Mesenchymal stem cell (in vitro differentiated cells and primary cell): ENCODE measurements around the gene SLC9A3.

ENCODE experiments used
- DNase-seq: peaks from one replicate; pipeline ENCODE4 v3.0.0-alpha.2; 2013
- H2AFZ ChIP-seq: one replicate; pipeline ENCODE4 v1.6.1; 2013; ENCODE audit warnings: low read depth, mild to moderate bottlenecking, control low read depth, inconsistent platforms, low read length, moderate library complexity
- H2AK5ac ChIP-seq: 2 replicates; pipeline ENCODE4 v1.6.1; 2013; ENCODE audit warnings: low read length, moderate library complexity, mild to moderate bottlenecking, inconsistent platforms; ENCODE audit not compliant: severe bottlenecking
- H2BK120ac ChIP-seq: one replicate; pipeline ENCODE4 v1.6.1; 2013; ENCODE audit warnings: low read depth, mild to moderate bottlenecking, inconsistent platforms, low read length, moderate library complexity
- H2BK12ac ChIP-seq, 2 experiments: one replicate each; pipeline ENCODE4 v1.6.1; 2013; ENCODE audit warnings: inconsistent platforms in 2 of 2, low read length in 2 of 2, mild to moderate bottlenecking in 2 of 2, moderate library complexity in 2 of 2, control low read depth in 1 of 2
- H2BK15ac ChIP-seq: one replicate; pipeline ENCODE4 v1.6.1; 2013; ENCODE audit warnings: mild to moderate bottlenecking, low read depth, inconsistent platforms; ENCODE audit not compliant: poor library complexity, severe bottlenecking
- H2BK5ac ChIP-seq: 2 replicates; pipeline ENCODE4 v1.6.1; 2013; ENCODE audit warnings: low read depth, mild to moderate bottlenecking, low read length, control low read depth, inconsistent platforms; ENCODE audit not compliant: poor library complexity, severe bottlenecking
- H3K14ac ChIP-seq, 2 experiments: one replicate each; pipeline ENCODE4 v1.6.1; 2013; ENCODE audit warnings: inconsistent platforms in 2 of 2, low read length in 2 of 2, control low read depth in 1 of 2, mild to moderate bottlenecking in 1 of 2, moderate library complexity in 1 of 2
- H3K18ac ChIP-seq, 2 experiments: one replicate each; pipeline ENCODE4 v1.6.1; 2013; ENCODE audit warnings: inconsistent platforms in 2 of 2, low read length in 2 of 2, control low read depth in 1 of 2, low read depth in 1 of 2, mild to moderate bottlenecking in 1 of 2
- H3K23ac ChIP-seq, 2 experiments: one replicate each; pipeline ENCODE4 v1.6.1; 2013; ENCODE audit warnings: inconsistent platforms in 2 of 2, low read length in 2 of 2, mild to moderate bottlenecking in 2 of 2, moderate library complexity in 2 of 2, control low read depth in 1 of 2
- H3K27ac ChIP-seq: 2 replicates; pipeline ENCODE4 v1.5.1; 2013; ENCODE audit warnings: mild to moderate bottlenecking, moderate library complexity, low read length, control low read depth, inconsistent platforms; ENCODE audit not compliant: poor library complexity, severe bottlenecking
- H3K27me3 ChIP-seq, 2 experiments: 2 replicates each; pipeline versions ENCODE4 v1.6.1 to v1.7.0; 2013; ENCODE audit warnings: low read length in 2 of 2, mild to moderate bottlenecking in 2 of 2, moderate library complexity in 2 of 2, control low read depth in 1 of 2, inconsistent platforms in 1 of 2; ENCODE audit not compliant: control insufficient read depth in 1 of 2, insufficient read depth in 1 of 2
- H3K36me3 ChIP-seq, 2 experiments: 2 replicates each; pipeline versions ENCODE4 v1.6.1 to v1.7.0; 2013; ENCODE audit warnings: low read length in 2 of 2, control low read depth in 1 of 2, inconsistent platforms in 1 of 2, low read depth in 1 of 2, mild to moderate bottlenecking in 1 of 2; ENCODE audit not compliant: insufficient read depth in 2 of 2, control insufficient read depth in 1 of 2
- H3K4ac ChIP-seq, 2 experiments: one replicate each; pipeline ENCODE4 v1.6.1; 2013; ENCODE audit warnings: inconsistent platforms in 2 of 2, low read length in 2 of 2, mild to moderate bottlenecking in 2 of 2, moderate library complexity in 2 of 2, control low read depth in 1 of 2, low read depth in 1 of 2
- H3K4me1 ChIP-seq: 2 replicates; pipeline ENCODE4 v1.6.1; 2013; ENCODE audit warnings: low read depth, low read length, control low read depth; ENCODE audit not compliant: control insufficient read depth, insufficient read depth
- H3K4me2 ChIP-seq: 2 replicates; pipeline ENCODE4 v1.6.1; 2013; ENCODE audit warnings: low read length, mild to moderate bottlenecking, inconsistent platforms; ENCODE audit not compliant: poor library complexity, severe bottlenecking
- H3K4me3 ChIP-seq, 2 experiments: 2 replicates each; pipeline versions ENCODE4 v1.5.1 to v1.7.0; 2013; ENCODE audit warnings: low read length in 2 of 2, mild to moderate bottlenecking in 2 of 2, control low read depth in 1 of 2, low read depth in 1 of 2; ENCODE audit not compliant: insufficient read depth in 1 of 2
- H3K79me1 ChIP-seq: replicated peaks from 2 replicates; pipeline ENCODE4 v1.6.1; 2013; ENCODE audit warnings: mild to moderate bottlenecking, control low read depth, low read length, inconsistent platforms; ENCODE audit not compliant: poor library complexity, severe bottlenecking
- H3K9ac ChIP-seq: 2 replicates; pipeline ENCODE4 v1.7.0; 2013; ENCODE audit warnings: mild to moderate bottlenecking, low read length, moderate library complexity
- H3K9me3 ChIP-seq: 2 replicates; pipeline ENCODE4 v1.7.0; 2013; ENCODE audit warnings: mild to moderate bottlenecking, low read length; ENCODE audit not compliant: control insufficient read depth
- H4K8ac ChIP-seq: one replicate; pipeline ENCODE4 v1.6.1; 2013; ENCODE audit warnings: inconsistent platforms, mild to moderate bottlenecking, low read length, moderate library complexity
- H4K91ac ChIP-seq: one replicate; pipeline ENCODE4 v1.6.1; 2013; ENCODE audit warnings: mild to moderate bottlenecking, low read length, inconsistent platforms
- WGBS: methylation state at CpG from one replicate; pipeline ENCODE4 v1.1.7; 2013; ENCODE audit warnings: mixed read lengths; 5-methylcytosine and 5-hydroxymethylcytosine counted together

The SLC9A3 gene

GRCh38 chr5:515273-515836 is 8.9 kb downstream of the SLC9A3 start:
- H3K27me3 ChIP-seq = peaks cover 52 to 67% of the 10 kb centered on the region in 2 experiments
- H3K4me1 ChIP-seq = peaks cover 4% of the 10 kb centered on the region
- no peak overlapping the region for H3K14ac ChIP-seq
- H2AFZ ChIP-seq = no peak overlapping the region
- H3K18ac ChIP-seq = no peak overlapping the region
- no peak overlapping the region for H2AK5ac ChIP-seq
- no peak overlapping the region for H3K23ac ChIP-seq
- 58% methylated on average over 11 of the region's 11 CpGs for WGBS
- H3K27ac ChIP-seq = no peak overlapping the region
- H3K4me2 ChIP-seq = no peak overlapping the region
- peaks cover 4% of the 10 kb centered on the region for H3K9me3 ChIP-seq
- no peaks in the 10 kb centered on the region for H3K79me1 ChIP-seq
- no peak overlapping the region for H2BK5ac ChIP-seq
- no peak overlapping the region for H4K8ac ChIP-seq
- H2BK120ac ChIP-seq = no peak overlapping the region
- H3K4ac ChIP-seq = no peak overlapping the region
- H4K91ac ChIP-seq = no peak overlapping the region
- H2BK15ac ChIP-seq = no peak overlapping the region
- DNase-seq = no peak
- no peak overlapping the region for H3K9ac ChIP-seq
- H3K4me3 ChIP-seq = no peak overlapping the region
- no peak overlapping the region for H2BK12ac ChIP-seq
- H3K36me3 ChIP-seq = no peaks in the 10 kb centered on the region

GRCh38 chr5:514673-515072 is 9.6 kb downstream of the SLC9A3 start:
- no peak overlapping the region for H2BK5ac ChIP-seq
- H3K36me3 ChIP-seq = no peaks in the 10 kb centered on the region
- H3K4me1 ChIP-seq = peaks cover 4% of the 10 kb centered on the region
- H2BK120ac ChIP-seq = no peak overlapping the region
- no peak overlapping the region for H3K9ac ChIP-seq
- no peak overlapping the region for H2BK15ac ChIP-seq
- H3K27me3 ChIP-seq = peaks cover 50 to 70% of the 10 kb centered on the region in 2 experiments
- 79% methylated on average over 8 of the region's 8 CpGs for WGBS
- no peak overlapping the region for H3K27ac ChIP-seq
- no peak overlapping the region for H3K4me2 ChIP-seq
- H3K9me3 ChIP-seq = peaks cover 4% of the 10 kb centered on the region
- DNase-seq = no peak
- H2AFZ ChIP-seq = no peak overlapping the region
- no peak overlapping the region for H3K23ac ChIP-seq
- no peaks in the 10 kb centered on the region for H3K79me1 ChIP-seq
- H3K14ac ChIP-seq = no peak overlapping the region
- H2AK5ac ChIP-seq = no peak overlapping the region
- no peak overlapping the region for H3K4ac ChIP-seq
- no peak overlapping the region for H3K4me3 ChIP-seq
- no peak overlapping the region for H3K18ac ChIP-seq
- no peak overlapping the region for H4K8ac ChIP-seq
- H4K91ac ChIP-seq = no peak overlapping the region
- H2BK12ac ChIP-seq = no peak overlapping the region

- H3K4me3 ChIP-seq = no peak overlapping the region
- no peaks in the 10 kb centered on the region for H3K36me3 ChIP-seq
- H3K18ac ChIP-seq = no peak overlapping the region
- no peak overlapping the region for H3K4ac ChIP-seq
- peaks cover 4% of the 10 kb centered on the region for H3K9me3 ChIP-seq
- H2BK12ac ChIP-seq = no peak overlapping the region
- no peak overlapping the region for H2BK5ac ChIP-seq
- H4K91ac ChIP-seq = no peak overlapping the region
- DNase-seq = no peak
- no peak overlapping the region for H3K9ac ChIP-seq
- no peak overlapping the region for H2BK120ac ChIP-seq
- H3K79me1 ChIP-seq = no peaks in the 10 kb centered on the region
- H3K14ac ChIP-seq = no peak overlapping the region
- H2BK15ac ChIP-seq = no peak overlapping the region
- no peak overlapping the region for H4K8ac ChIP-seq
- WGBS = 89% methylated on average over 11 of the region's 12 CpGs
- peaks cover 4% of the 10 kb centered on the region for H3K4me1 ChIP-seq
- H3K27ac ChIP-seq = no peak overlapping the region
- H3K23ac ChIP-seq = no peak overlapping the region
- H2AK5ac ChIP-seq = no peak overlapping the region
- H2AFZ ChIP-seq = no peak overlapping the region
- no peak overlapping the region for H3K4me2 ChIP-seq
- peaks cover 45 to 68% of the 10 kb centered on the region in 2 experiments for H3K27me3 ChIP-seq
Measured at GRCh38 chr5:514101-514485, 10.2 kb downstream of the SLC9A3 start.

- H2BK5ac ChIP-seq = no peak overlapping the region
- H2BK15ac ChIP-seq = no peak overlapping the region
- no peaks in the 10 kb centered on the region for H3K36me3 ChIP-seq
- no peak overlapping the region for H4K91ac ChIP-seq
- no peak overlapping the region for H2AK5ac ChIP-seq
- no peak overlapping the region for H3K9ac ChIP-seq
- peaks cover 4% of the 10 kb centered on the region for H3K4me1 ChIP-seq
- no peak overlapping the region for H3K27ac ChIP-seq
- H3K79me1 ChIP-seq = no peaks in the 10 kb centered on the region
- no peak overlapping the region for H2BK12ac ChIP-seq
- H3K18ac ChIP-seq = no peak overlapping the region
- H3K23ac ChIP-seq = no peak overlapping the region
- H3K4me3 ChIP-seq = no peak overlapping the region
- DNase-seq = no peak
- no peak overlapping the region for H3K4ac ChIP-seq
- H2BK120ac ChIP-seq = no peak overlapping the region
- H3K27me3 ChIP-seq = peaks cover 38 to 64% of the 10 kb centered on the region in 2 experiments
- H3K14ac ChIP-seq = no peak overlapping the region
- no peak overlapping the region for H3K4me2 ChIP-seq
- H3K9me3 ChIP-seq = peaks cover 4% of the 10 kb centered on the region
- no peak overlapping the region for H2AFZ ChIP-seq
- WGBS = 73% methylated on average over 27 of the region's 31 CpGs
- H4K8ac ChIP-seq = no peak overlapping the region
Measured at GRCh38 chr5:513216-514100, 10.8 kb downstream of the SLC9A3 start.
